ENCODE results near the gene PLCG1. TPM values are rescaled to one million over a fixed set of nuclear protein-coding genes. Genes with fewer than 3 reads are reported as not detected.

PLCG1 gene
- total and polyA plus RNA-seq, 9 of the 15 experiments (the other 6 are each of a cell fraction or from before 2014, with no cell fraction given): 1.7 to 67.0 (median 34.8) TPM

- no peak for ATAC-seq
- Histone ChIP-seq H4K20me1 (replicated peaks; ENCODE audit: control insufficient read depth, insufficient read depth, low read length) (0 out of 2 replicates have a peak, but pooled peaks cover 3% of the 10 kb centered on the region), H3K9ac (ENCODE audit: insufficient read depth in 1 of 2, low read depth in 2 of 2, low read length in 2 of 2) (no peak overlapping the region), H3K4me3 (no peak overlapping the region), H3K4me2 (ENCODE audit: insufficient read depth, low read length) (no peak overlapping the region), H3K27me3 (ENCODE audit: control insufficient read depth in 2 of 2, insufficient read depth in 2 of 2, low read length in 2 of 2) (no peaks in the 10 kb centered on the region), H3K9me3 (replicated peaks; ENCODE audit: control insufficient read depth, insufficient read depth, low read depth, low read length) (no peaks in the 10 kb centered on the region), H3K36me3 (ENCODE audit: control insufficient read depth, insufficient read depth, low read length) (peaks cover 62% of the 10 kb centered on the region), H3K27ac (ENCODE audit: extremely low read depth, low read depth, low read length) (no peak overlapping the region), H3K4me1 (replicated peaks in 1 of 2; ENCODE audit: control insufficient read depth in 2 of 2, insufficient read depth in 2 of 2, low read length in 2 of 2) (no peaks in the 10 kb centered on the region), H3K79me2 (ENCODE audit: control insufficient read depth, insufficient read depth, low read length) (no peaks in the 10 kb centered on the region), H2AFZ (ENCODE audit: low read depth, low read length) (no peak overlapping the region), H3K9me1 (ENCODE audit: control insufficient read depth, insufficient read depth, low read length) (no peaks in the 10 kb centered on the region)
- no peak for FAIRE-seq
- TF ChIP-seq NFIX (CRISPR knock-in tag; IDR thresholded peaks at IDR 0.05; ENCODE audit: low read depth): no peak
- TF ChIP-seq MAZ (CRISPR knock-in tag; conservative IDR thresholded peaks at IDR 0.05 in 1 of 2, IDR thresholded peaks at IDR 0.05 in 1 of 2): no peak
- TF ChIP-seq ZNF12 (CRISPR knock-in tag; IDR thresholded peaks at IDR 0.05): no peak
- TF ChIP-seq PURB (CRISPR knock-in tag; IDR thresholded peaks at IDR 0.05; ENCODE audit: low read depth): no peak
- no peak for TF ChIP-seq BCL6 (CRISPR knock-in tag; IDR thresholded peaks at IDR 0.05)
- no peak for TF ChIP-seq EHMT2 (IDR thresholded peaks at IDR 0.05)
- TF ChIP-seq TCF15 (CRISPR knock-in tag; IDR thresholded peaks at IDR 0.05): no peak
- no peak for TF ChIP-seq MCM3 (IDR thresholded peaks at IDR 0.05)
- TF ChIP-seq PTTG1 (tag; IDR thresholded peaks at IDR 0.05; ENCODE audit: low read depth): no peak
- no peak for TF ChIP-seq GMEB1 (CRISPR knock-in tag; IDR thresholded peaks at IDR 0.05)
- no peak for TF ChIP-seq HDAC6 (IDR thresholded peaks at IDR 0.05; ENCODE audit: low read depth, low read length)
- TF ChIP-seq ZNF780A (CRISPR knock-in tag; IDR thresholded peaks at IDR 0.05): no peak
- TF ChIP-seq TCF7L2 (IDR thresholded peaks at IDR 0.05; ENCODE audit: low read depth, low read length): no peak
- no peak for TF ChIP-seq MAX (CRISPR knock-in tag; IDR thresholded peaks at IDR 0.05)
- no peak for TF ChIP-seq COPS2 (conservative IDR thresholded peaks at IDR 0.05)
- TF ChIP-seq ETV5 (CRISPR knock-in tag; IDR thresholded peaks at IDR 0.05; ENCODE audit: low read depth): no peak
- TF ChIP-seq NRF1 (conservative IDR thresholded peaks at IDR 0.05 in 1 of 2, IDR thresholded peaks at IDR 0.05 in 1 of 2): no peak
- in situ Hi-C loops (cut with MboI) (no loop called here), intact Hi-C loops (cut with micrococcal nuclease) (no loop called here)
- ChIA-PET POLR2A (no interaction called here), CTCF (ENCODE audit: low intra/inter-chr PET ratio) (no interaction called here)
- WGBS (ENCODE audit: insufficient coverage, low coverage, missing lambda C conversion rate): 94% methylated on average over 3 of the region's 3 CpGs
- BruUV-seq (replicated peaks): no TSS peak
- no peak for DNase-seq (ENCODE audit: extremely low read depth in 1 of 4, low spot score in 3 of 4)
Observed at GRCh38 chr20:41124451-41125094, 12.8 kb upstream of the PLCG1 start.
